MM.1S (cell line): Measurements from ENCODE around the gene MRPL54.

Source experiments
- DNase-seq: peaks from one replicate; pipeline ENCODE4 v3.0.0-alpha.2; 2015
- H2AFZ ChIP-seq: fragments of 300-600 bp; sonication (generic); 2 replicates; pipeline ENCODE4 v1.6.0; 2016; ENCODE audit warnings: antibody characterized with exemption, low read length
- H3F3A ChIP-seq: fragments of 300-600 bp; sonication (generic); 2 replicates; pipeline ENCODE4 v1.6.1; 2016; ENCODE audit warnings: mild to moderate bottlenecking, antibody characterized with exemption, low read length, moderate library complexity, mixed read lengths; ENCODE audit not compliant: insufficient read depth
- H3K27ac ChIP-seq: fragments of 300-600 bp; sonication (generic); 2 replicates; pipeline ENCODE4 v1.5.1; 2016; ENCODE audit warnings: mild to moderate bottlenecking, low read length
- H3K27me3 ChIP-seq: fragments of 300-600 bp; sonication (generic); replicated peaks from 2 replicates; pipeline ENCODE4 v1.6.0; 2016; ENCODE audit warnings: low read length; ENCODE audit not compliant: insufficient read depth
- H3K36me3 ChIP-seq: fragments of 300-600 bp; sonication (generic); replicated peaks from 2 replicates; pipeline ENCODE4 v1.6.1; 2016; ENCODE audit warnings: mild to moderate bottlenecking, low read length, mixed read lengths; ENCODE audit not compliant: insufficient read depth
- H3K4me1 ChIP-seq: fragments of 300-600 bp; sonication (generic); 2 replicates; pipeline ENCODE4 v1.6.1; 2016; ENCODE audit warnings: low read length, mixed read lengths
- H3K4me2 ChIP-seq: fragments of 300-600 bp; sonication (generic); 2 replicates; pipeline ENCODE4 v1.6.0; 2016; ENCODE audit warnings: low read depth, low read length
- H3K4me3 ChIP-seq: fragments of 300-600 bp; sonication (generic); 2 replicates; pipeline ENCODE4 v1.5.1; 2016; ENCODE audit warnings: low read length, mixed read lengths
- H3K79me2 ChIP-seq: fragments of 300-600 bp; sonication (generic); 2 replicates; pipeline ENCODE4 v1.6.1; 2016; ENCODE audit warnings: mixed run types, low read length, mixed read lengths
- H3K9ac ChIP-seq: fragments of 300-600 bp; sonication (generic); 2 replicates; pipeline ENCODE4 v1.6.1; 2016; ENCODE audit warnings: low read length, mixed read lengths
- H3K9me2 ChIP-seq: fragments of 300-600 bp; sonication (generic); replicated peaks from 2 replicates; pipeline ENCODE4 v1.6.1; 2016; ENCODE audit warnings: mild to moderate bottlenecking, low read length, mixed read lengths; ENCODE audit not compliant: insufficient read depth
- H3K9me3 ChIP-seq: fragments of 300-600 bp; sonication (generic); replicated peaks from 2 replicates; pipeline ENCODE4 v1.6.1; 2016; ENCODE audit warnings: mild to moderate bottlenecking, low read length, mixed read lengths; ENCODE audit not compliant: insufficient read depth
- H4K20me1 ChIP-seq: fragments of 300-600 bp; sonication (generic); 2 replicates; pipeline ENCODE4 v1.6.1; 2016; ENCODE audit warnings: mild to moderate bottlenecking, low read length, moderate library complexity, mixed read lengths; ENCODE audit not compliant: insufficient read depth
- EZH2 ChIP-seq: fragments of 300-600 bp; sonication (generic); optimal IDR thresholded peaks from 2 replicates; pipeline ENCODE3; 2017; ENCODE audit warnings: low read depth, mild to moderate bottlenecking, antibody characterized with exemption, low read length, mixed read lengths
- EZH2phosphoT487 ChIP-seq: fragments of 300-600 bp; sonication (generic); IDR thresholded peaks from 2 replicates; pipeline ENCODE4 v1.6.1; 2018; ENCODE audit warnings: antibody characterized with exemption, low read length
- TF ChIP-seq, protein P1 (sequence below): fragments of 300-600 bp; sonication (generic); IDR thresholded peaks from 2 replicates; pipeline ENCODE4 v1.5.1; 2016; ENCODE audit warnings: antibody characterized with exemption, low read length, mixed read lengths

The MRPL54 gene

GRCh38 chr19:3783660-3784584 lies 21.4 kb downstream of the MRPL54 start:
- no peak overlapping the region for H3K27ac ChIP-seq
- H3K9me3 ChIP-seq: no peaks in the 10 kb centered on the region
- H3K9ac ChIP-seq: no peak overlapping the region
- H3K36me3 ChIP-seq: no peaks in the 10 kb centered on the region
- H2AFZ ChIP-seq: no peak overlapping the region
- H3K79me2 ChIP-seq: no peaks in the 10 kb centered on the region
- no peaks in the 10 kb centered on the region for H3K9me2 ChIP-seq
- no peak overlapping the region for H3K4me3 ChIP-seq
- TF ChIP-seq EZH2phosphoT487 (no peak), EZH2 (no peak)
- TF ChIP-seq, protein P1, sequence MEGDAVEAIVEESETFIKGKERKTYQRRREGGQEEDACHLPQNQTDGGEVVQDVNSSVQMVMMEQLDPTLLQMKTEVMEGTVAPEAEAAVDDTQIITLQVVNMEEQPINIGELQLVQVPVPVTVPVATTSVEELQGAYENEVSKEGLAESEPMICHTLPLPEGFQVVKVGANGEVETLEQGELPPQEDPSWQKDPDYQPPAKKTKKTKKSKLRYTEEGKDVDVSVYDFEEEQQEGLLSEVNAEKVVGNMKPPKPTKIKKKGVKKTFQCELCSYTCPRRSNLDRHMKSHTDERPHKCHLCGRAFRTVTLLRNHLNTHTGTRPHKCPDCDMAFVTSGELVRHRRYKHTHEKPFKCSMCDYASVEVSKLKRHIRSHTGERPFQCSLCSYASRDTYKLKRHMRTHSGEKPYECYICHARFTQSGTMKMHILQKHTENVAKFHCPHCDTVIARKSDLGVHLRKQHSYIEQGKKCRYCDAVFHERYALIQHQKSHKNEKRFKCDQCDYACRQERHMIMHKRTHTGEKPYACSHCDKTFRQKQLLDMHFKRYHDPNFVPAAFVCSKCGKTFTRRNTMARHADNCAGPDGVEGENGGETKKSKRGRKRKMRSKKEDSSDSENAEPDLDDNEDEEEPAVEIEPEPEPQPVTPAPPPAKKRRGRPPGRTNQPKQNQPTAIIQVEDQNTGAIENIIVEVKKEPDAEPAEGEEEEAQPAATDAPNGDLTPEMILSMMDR: no peak
- H4K20me1 ChIP-seq: no peaks in the 10 kb centered on the region
- no peak overlapping the region for H3K4me2 ChIP-seq
- no peaks in the 10 kb centered on the region for H3F3A ChIP-seq
- DNase-seq: no peak
- H3K27me3 ChIP-seq: peaks cover 68% of the 10 kb centered on the region
- no peaks in the 10 kb centered on the region for H3K4me1 ChIP-seq

DNA sequence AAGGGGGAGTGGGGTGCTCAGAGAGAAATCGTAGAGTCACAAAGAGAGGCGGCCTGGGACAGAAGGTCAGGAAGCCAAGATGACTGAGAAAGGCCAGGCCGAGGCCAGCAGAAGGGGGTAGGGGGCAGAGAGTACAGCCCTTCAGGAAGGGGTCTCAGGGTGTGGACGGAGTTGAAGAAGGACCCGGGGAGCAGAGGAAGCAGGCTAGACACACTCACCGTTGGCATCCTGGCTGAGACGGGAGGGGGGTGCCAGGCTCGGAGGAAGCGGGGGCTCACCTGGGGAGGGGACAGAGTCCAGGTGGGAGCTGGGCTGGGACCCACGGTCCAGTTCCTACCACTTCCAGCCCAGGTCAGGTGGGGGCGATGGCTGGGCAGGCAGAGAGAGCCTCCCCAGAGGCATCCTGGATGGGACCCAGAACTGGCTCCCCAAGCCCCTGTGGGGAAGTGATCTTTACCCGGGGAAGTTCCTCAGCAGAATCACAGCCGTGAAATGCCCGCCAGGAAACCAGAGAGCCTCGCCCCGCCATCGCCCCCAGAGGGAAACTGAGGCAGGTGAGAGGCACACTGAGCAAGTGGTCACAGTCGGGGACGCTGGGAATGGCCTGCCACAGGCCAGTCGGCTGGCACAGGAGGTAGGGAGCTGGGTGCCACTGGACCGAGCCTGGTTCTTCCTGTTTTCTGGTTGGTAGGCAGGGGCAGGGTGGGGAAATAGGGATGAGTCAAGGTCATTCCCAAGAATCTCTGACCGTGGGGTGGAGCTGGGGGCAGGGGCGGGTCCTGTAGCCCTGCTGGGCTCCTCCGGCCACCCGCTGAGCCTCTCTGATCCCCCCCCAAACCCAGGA lies 22.3 kb downstream of the MRPL54 start:
- Histone ChIP-seq H3K4me1 (no peaks in the 10 kb centered on the region), H2AFZ (no peak overlapping the region), H3K9me2 (no peaks in the 10 kb centered on the region), H3K4me3 (no peak overlapping the region), H3K9ac (no peak overlapping the region), H3F3A (no peaks in the 10 kb centered on the region), H3K9me3 (no peaks in the 10 kb centered on the region), H4K20me1 (no peaks in the 10 kb centered on the region), H3K27me3 (peaks cover 70% of the 10 kb centered on the region), H3K4me2 (no peak overlapping the region), H3K79me2 (no peaks in the 10 kb centered on the region), H3K36me3 (no peaks in the 10 kb centered on the region), H3K27ac (no peak overlapping the region)
- TF ChIP-seq EZH2 (no peak), EZH2phosphoT487 (no peak)
- TF ChIP-seq, protein P1: no peak
- no peak for DNase-seq

DNA sequence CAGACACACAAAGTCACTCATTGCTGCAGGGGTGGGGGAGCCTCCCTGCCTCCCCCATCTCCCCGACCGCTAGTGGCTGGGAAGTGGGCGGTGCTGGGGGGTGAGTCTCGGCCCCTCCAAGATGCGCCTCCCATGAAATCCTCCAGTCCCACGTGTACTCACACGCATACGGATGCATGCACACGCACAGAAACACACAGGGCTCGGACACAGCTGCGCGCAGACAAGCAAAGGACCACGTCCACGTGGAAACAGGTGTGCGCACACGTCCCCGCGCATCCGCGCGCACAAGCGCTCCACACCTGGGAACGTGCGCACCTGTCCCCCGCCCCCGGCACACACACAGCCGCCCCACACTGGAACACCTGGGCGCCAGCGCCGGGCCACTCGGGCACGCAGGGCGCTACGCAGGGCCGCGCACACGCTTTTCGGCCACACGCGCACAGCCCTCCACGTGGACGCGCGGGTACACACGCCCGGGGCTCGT lies 23.0 kb downstream of the MRPL54 start:
- TF ChIP-seq, protein P1: no peak
- TF ChIP-seq EZH2phosphoT487 (no peak), EZH2 (no peak)
- Histone ChIP-seq H2AFZ (no peak overlapping the region), H3K27me3 (peaks cover 77% of the 10 kb centered on the region), H3K9me3 (no peaks in the 10 kb centered on the region), H3K79me2 (no peaks in the 10 kb centered on the region), H3K4me2 (no peak overlapping the region), H3K36me3 (no peaks in the 10 kb centered on the region), H3F3A (no peaks in the 10 kb centered on the region), H3K4me3 (no peak overlapping the region), H4K20me1 (no peaks in the 10 kb centered on the region), H3K9ac (no peak overlapping the region), H3K9me2 (no peaks in the 10 kb centered on the region), H3K27ac (no peak overlapping the region), H3K4me1 (no peaks in the 10 kb centered on the region)
- no peak for DNase-seq
